GM19463 (cell line): Measurements from ENCODE around the gene KIRREL3.

ENCODE experiments used
- ATAC-seq: cut with Tn5 transposase; IDR thresholded peaks from one replicate; pipeline ENCODE4 v1.9.1; 2021; ENCODE audit warnings: mild to moderate bottlenecking, moderate library complexity; ENCODE audit not compliant: unreplicated experiment

The KIRREL3 gene

DNA sequence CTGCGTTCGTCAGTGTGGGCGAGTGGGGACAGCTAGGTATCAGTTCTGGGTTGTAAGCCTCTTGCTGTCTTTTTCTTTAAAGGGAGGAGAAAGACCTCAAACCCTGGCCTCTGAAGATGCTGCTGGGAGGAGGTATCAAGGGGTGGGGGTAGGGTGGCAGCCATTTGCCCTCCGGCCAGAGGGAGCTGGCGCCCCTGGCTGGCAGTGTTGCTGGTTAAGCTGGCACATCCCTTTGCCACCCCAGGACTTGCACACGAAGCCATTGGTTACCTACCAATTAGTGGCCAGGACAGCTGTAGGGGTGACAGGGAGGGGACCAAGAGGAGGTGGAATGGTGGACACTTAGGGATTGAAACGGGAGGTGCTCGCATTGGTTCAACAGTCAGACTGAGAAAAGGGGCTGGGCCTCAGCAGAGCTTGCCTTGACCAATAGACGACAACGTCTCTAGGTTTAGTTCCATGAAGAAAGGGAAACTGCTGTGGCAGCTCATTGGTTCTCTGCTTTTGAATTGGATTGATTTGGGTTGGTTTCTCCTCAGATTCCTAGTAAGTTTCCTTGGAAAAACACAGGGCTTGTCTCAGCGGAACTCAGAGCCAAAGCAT, 567.2 kb downstream of the KIRREL3 start:
- no peak for ATAC-seq

DNA sequence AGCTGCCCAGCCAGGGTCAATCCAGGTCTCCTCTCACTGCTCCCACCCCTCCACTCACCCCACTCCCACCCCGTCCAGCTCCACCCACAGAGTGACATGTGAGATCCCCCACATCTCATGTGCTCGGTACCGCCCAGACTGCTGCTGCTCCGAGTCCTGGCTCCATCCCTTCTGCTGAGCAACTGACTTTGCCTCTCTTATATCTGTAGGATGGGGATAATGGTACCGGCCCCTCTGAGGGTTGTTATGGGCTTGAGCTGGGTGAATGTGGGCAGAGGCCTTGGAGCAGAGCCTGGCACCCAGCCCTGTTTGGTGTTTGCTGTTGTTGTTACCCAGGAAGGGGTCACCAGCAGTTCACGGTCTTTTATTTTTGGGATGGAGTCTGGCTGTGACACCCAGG, 568.0 kb downstream of the KIRREL3 start:
- no peak for ATAC-seq

DNA sequence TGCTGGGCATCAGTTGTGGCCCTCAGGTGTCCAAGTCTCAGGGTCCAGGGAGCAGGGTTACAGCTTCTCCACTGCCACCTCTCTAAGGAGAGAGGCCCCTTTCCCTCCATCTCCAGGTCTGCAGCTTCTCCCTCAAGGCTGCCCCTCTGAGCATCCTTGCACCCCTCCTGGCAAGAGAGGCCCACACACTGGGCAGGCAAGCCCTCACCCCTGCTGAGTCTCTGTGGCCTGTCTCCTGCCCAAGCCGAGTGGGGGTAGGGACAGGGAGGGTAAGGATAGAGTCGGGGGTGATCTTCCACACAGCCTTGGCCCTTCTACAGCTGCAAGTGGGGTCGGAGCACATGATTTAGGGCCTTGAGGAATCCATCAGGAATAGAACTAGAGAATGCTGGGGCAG, 568.5 kb downstream of the KIRREL3 start:
- ATAC-seq, result no peak

DNA sequence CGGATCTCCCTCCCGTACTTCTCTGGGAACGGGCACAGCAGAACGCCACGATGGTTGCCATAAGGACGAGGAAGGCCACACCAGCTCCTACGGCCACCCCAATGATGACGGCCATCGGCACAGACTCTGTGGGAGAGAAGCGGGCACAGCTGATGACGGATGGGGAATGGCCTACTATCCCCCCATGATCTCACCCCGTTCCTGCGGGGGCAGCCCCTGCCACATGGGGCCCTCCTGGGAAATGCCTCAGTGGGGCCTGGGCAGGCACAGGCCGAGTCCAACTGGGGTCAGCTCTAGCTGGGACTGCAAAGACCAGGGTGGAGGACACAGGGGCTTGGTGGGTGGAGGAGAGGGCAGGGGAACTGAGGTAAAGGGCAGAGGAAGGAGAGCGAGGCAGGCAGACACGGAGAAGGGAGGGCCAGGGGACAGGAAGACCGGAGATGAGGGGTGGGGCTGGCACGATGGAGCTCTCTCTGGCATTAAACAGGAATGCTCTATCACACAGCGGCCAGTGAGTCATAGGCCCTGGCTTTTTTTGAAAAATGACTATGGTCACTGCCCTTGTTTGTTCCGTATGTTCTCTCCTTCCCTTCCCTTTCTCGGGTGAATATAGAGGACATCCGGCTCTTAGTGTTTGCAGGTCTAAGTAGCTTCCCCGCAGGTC, 569.0 kb downstream of the KIRREL3 start:
- ATAC-seq, result no peak

DNA sequence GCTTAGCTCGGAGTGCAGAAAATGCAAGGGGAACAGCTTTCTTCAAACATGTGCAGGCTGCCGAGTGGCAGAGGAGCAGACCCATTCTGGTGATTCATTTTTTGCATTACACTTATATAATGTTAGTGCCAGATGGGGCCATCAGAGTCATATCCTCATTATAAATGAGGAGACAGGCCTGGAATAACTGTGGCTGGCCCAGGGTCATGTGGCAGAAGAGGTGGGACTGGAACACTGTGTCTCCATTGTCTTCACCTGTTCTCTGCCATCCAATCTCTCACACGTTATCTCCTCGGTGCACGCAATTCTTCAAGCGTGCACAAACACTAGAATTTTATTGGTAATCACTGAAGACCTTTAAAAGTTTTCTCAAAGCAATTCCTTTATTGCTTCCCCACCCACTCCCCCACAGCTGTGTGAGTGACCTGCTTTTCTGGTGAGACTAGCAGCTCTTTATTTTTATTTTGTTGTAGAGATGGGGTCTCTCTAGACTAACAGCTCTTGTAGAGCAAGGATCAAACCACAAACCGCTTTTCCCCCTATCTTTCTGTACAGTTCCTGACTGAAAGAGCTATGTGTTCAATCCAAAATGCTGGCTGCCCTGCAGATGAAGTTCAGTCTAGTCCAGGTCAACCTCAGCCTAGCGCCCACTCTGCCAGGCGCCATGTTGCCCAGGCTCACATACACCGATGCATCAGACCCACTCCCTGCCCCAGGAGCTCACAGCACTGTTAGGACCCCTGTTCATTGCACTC, 569.8 kb downstream of the KIRREL3 start:
- no peak for ATAC-seq

DNA sequence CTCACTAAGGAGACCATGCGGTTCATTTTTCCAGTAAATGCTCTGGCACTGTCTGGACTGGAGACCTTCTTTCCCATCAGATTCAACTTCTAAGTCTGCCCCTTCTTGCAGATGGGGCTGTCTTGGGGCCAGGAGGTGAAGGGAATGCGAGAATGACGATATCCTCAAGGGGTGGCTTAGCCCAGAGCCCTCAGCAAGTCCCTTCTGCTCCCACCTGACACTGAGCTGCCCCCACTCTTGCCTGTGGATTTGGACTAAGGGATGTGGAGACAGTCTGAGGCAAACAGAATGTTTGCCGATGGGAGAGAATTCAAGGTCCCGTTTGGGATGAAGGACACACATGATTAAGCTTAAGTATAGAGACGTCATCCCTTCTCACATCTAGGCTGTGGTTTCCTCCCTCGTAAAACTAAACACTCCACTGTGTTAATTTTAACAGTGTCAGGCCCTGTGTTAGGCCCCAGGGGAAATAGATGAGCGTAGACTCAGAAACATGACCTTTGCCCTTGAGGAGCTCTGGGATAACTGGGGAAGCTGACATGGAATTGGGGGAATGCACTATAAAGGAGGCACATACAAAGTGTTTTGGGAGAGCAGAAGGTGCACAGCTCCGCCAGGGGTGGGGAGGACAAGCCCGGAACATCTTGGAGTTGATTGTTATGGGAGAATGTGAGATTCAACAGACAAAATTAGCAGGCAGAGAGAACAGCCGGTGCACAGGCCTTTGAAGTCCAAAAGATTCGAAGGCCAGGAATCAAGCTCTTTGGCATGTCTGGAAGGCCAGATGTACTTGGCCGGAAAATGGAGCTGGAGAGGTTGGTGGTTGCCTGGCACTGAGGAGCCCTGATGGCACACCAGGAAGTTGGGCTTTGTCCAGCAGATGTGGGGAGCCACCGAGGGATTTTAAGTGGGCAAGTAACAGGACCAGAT, 573.5 kb downstream of the KIRREL3 start:
- peak; percentile 78 for ATAC-seq

DNA sequence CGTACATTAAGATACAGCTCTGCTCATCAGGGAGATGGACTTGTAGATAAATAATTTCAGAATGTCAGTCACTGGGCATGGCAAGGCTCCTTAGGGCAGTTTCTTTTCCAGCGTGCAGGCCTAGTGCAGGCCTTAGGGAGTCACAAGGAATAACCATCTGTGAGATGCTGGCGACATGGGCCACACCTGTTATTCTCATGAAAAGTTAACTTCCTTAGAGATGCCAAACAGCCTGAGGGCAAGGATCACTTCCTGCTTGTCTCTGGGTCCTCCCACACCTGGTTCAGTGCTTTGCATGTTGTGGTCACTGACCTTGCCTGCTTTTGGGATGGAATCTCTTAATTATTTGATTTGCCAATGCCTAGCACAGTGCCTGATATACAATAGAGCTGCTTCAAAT, 574.5 kb downstream of the KIRREL3 start:
- ATAC-seq, result no peak

DNA sequence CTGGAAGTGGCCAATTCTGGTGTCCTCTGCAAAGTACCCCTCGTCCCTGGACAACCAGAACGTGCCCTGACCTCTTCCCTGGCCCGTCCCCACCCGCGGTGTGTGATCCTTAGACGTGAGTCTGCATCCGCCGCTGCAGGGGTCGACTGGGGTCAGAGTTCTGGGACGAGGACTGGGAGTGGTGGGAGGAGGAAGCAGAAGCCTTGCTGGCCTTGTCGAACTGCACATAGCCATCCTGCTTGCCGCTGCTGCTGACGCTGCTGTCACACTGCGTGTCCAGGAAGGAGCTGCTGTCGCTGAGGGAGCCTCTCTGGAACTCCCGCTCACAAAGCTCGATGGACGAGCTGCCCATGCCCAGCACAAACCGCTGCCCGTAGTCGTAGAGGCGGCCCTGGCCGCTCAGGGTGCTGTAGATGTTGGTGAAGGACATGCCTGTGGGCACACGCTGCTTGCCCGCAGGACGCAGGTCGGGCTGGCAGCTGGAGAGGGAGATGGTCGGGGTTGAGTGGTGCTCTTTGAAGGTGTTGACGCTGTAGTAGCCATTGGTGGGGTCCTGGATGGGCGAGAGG, 576.0 kb downstream of the KIRREL3 start:
- no peak for ATAC-seq

DNA sequence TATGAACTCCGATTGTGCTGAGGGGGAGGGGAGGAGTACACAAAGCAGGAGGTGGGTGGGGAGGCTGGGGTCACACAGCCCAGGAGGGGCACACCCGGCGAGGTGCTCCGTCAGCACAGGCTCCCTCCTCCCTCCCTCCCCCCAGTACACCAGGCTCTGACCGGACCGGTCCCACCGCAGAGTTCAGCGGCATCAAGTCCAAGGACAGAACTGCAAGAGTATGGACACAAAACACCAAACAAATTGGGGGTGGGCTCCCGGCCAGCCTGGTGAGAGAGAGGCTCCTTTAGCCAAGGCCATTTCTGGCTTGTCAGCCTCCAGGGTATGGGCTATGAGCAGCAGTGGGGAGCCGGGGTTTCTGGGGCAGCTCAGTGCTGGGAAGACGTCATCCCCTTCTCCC, 576.8 kb downstream of the KIRREL3 start:
- no peak for ATAC-seq

DNA sequence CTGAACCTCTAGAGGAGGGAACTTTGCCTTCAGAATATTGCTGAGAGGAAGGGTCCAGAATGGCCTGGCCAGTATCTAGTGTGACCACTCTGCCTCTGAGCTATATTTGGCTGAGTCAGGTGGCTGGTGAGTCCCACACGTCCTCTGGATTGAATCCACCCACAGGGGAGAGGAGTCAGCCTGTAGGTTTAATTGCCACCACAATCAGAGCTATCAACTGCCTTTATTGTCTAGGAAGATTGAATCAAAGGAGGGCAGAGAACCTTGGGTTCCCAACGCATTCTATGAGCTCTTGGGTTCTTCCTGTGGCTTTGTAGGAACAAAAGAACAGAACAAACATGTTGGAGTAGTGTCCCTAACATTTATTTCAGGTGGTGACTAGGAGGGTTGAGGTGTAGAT, 577.4 kb downstream of the KIRREL3 start:
- ATAC-seq, result no peak

DNA sequence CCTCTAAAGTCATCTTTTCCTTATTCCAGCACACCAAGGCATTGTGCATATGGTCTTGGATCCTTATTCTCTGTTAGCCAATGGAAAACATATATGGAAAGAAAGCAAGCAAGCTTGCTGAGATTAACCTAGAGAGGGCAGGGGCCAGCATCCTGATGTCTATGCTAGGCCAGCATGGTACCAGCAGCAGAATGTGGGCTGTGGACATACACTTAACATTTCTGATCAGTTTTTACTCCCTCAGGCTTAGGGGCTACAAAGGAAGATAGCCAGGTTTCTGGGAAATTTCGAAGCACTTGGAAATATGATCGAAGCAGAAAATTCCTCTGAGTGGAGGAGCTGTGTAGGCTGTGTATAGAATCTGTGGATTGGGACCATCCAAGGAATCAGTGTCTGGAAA, 578.1 kb downstream of the KIRREL3 start:
- no peak for ATAC-seq

DNA sequence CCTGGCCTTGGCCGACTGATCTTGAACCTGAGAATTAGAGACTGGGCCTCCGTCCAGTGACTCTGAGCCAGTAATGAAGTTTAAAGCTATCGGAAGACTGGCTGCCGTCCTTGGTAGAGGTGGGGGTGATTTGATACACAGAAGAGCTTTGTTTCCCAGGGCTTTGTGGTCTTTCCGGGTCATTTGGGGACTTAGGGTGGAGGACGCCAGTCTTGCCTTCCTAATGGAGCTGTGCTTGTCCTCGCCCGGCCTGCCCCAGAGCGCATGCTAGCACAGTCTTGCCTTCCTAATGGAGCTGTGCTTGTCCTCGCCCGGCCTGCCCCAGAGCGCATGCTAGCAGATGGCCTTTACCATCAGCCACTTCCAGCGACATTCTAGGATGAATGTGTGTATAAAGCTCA, 579.3 kb downstream of the KIRREL3 start:
- no peak for ATAC-seq

DNA sequence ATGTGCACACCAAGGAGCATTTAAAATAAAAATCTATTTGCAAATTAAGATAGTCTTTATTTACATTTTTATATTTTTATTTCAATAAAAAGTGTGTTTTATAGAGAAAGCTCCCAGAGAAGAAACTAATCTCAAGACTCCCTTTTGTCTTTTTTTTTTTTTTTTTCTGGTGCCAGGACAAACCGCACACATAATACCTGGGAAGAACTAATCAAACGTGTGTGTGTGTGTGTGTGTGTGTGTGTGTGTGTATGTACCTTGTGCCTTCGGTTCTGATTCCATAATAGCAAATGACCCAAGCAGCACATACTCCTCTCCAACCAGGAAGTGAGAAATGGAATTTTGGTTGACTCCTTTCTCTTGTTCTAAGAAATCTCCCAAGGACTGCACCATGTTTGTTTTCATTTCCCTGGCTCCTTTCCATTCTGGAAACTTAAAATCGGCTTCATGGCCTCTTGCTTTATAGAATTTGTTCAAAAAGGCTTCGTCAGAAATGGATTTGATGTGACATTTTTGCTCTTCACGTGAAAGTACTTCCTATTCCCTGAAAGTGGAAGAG, 579.8 kb downstream of the KIRREL3 start:
- no peak for ATAC-seq

DNA sequence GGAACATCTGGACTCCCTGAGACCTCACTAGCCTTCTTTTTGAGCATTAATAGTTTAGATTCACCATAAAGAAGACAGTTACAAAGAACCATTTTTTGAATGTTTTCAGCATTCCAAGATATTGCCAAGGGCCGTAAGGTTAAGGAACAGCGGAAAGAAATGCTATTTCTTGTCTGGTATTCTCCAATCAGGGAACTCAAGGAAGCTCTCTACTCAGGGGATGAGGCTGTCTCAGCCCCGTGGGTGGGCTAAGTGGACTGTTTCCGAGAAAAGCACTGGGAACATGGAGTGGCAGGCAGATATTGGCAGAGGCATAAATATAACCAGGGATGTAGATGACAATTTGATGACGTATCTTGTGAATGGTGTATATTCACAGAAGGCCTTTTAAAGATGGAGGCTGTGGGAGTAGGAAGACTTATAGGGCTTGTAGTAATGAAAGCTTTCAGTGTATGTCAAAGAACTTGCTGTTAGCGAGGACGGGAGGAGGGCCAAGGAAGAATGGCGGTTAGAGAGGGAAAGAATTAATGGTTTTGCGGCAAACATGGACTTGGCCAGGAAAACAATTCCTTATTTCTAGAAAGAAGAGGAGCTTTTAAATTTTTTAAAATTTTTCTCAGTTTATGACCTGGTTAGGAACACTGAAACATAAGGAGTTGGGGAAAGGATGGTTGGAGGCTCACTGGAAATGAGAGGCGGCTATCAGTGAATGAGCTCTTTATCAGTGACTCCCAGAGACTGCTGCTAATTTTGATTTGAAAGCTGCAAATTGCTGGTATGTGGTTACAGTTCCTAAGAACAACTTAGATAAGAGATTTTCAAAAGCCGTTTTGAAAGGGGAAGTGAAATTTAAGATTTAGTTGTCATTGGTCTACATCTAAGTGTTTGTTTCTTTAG, 580.5 kb downstream of the KIRREL3 start:
- peak; percentile 70 for ATAC-seq

DNA sequence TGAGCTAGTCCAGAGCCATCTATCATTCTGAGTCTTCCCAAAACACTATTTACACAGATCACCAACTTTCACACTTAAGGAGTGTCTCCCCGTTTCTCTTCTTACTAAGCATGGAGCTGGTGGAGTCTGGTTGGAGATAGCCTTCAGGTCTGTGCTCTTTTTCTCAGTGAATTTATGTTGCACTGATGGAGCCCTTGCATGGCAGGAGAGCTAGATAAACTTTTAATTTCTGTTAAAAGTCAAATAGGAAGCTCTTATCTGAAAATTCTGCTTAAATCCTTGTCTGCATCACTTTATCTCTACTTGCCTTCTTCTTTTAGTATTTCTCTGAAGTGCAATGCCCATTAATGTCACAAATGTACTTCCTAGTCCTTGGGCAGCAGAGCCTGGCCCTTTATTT, 581.7 kb downstream of the KIRREL3 start:
- no peak for ATAC-seq

DNA sequence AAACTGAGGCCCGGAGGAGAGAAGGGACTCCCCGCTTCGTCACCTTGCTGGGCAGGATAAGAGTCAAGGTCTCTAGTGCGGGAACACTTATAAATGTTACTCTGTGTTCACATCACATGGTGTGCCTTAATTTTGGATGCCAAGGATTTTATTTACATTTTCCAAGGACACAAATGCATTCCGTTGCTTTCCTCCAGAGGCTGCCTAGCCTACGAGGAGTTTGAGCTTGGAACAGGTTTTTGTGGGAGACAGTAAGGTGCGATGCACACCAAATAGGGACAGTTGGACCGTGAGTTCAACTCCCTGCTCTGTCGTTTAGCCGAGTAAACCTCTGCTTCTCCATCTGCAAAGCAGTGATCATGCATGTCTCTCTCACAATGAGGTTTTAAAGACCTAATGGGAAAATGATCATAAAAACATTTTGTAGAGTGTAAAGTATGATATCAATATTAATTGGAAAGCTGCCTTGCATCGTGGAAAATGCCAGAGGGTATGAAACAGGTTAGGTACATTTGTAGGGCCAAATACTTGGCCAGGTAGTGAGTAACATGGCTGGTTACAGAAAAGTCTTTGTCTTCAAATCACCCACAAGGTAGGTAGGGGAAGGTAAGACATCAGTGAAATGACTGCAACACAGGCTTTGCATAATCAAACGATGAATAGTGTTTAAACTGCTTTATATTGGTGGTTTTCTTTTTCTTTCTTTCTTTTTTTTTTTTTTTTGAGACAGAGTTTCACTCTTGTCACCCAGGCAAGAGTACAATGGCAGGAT, 583.3 kb downstream of the KIRREL3 start:
- ATAC-seq, result no peak

DNA sequence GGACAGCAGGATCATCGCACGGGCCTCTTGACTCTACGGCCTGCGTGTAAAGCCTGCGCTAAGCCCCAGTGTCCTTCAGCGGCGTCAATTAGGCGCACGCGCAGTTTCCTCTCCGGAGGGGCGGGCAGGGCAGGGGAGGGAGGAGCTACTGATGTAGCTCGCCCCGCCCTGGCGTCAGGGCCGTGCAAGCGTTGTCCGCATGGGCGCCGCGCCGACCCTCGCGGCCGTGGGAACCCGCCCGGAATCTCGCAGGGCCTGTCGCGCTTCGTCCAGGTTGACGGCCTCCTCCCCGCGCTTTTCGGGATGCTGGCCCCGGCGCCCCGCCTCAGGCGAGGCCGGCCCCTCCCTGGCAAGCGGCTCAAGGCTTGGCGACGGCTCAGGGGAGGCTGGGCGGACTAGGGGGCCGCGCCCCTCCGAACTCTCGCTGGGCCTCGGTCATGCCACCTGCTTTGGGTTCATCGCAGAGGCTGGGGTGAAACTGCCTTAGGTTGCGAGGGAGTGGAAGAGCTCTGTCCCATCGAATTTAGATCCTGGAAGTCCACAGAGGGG, 584.0 kb downstream of the KIRREL3 start:
- peak; percentile 80 for ATAC-seq

DNA sequence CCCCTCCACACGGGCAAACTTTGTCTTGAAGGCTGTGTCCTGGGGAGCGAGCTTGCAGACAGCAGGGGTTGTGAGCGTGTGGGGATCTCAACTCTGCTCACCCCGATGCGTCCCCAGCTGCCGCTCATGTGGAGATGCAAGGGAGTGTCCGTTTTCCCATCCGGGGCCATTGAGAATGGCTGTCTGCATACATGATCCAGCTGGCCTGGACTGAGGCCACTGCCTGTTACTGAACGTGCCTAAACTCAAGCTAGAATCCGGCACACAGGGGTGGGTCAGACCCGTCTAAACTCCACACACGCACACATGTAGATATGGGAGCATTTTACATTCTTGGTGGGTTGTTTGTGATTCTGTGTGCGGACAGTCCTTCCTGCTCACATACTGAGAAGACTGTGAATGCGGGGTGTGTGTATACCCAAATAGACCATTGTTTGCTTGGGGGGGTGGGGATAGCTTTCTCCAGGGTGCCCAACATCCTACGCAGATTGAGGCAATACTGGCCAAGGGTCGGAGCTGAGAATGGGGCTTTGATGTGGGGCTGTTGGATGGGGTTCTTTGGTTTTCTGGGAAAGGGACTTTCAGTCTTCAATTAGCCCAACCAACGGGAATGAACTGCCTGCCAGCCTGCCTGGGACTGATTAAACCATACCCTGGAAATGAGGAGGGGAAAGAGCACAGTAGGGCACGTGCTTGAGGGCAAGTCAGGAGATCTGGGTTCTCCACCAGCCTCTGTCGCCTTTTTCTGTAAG, 584.7 kb downstream of the KIRREL3 start:
- no peak for ATAC-seq
